ENCODE results near the gene TMEM170A. TPM values are rescaled to one million over a fixed set of nuclear protein-coding genes. Genes with fewer than 3 reads are reported as not detected.
"Not testable (repeated sequence)": the region's sequence is repeated elsewhere in the genome, so short reads cannot be mapped to it uniquely, and the experiment has no call there.

Gene TMEM170A, protein sequence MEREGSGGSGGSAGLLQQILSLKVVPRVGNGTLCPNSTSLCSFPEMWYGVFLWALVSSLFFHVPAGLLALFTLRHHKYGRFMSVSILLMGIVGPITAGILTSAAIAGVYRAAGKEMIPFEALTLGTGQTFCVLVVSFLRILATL
- 51.5 TPM for polyA plus RNA-seq

DNA sequence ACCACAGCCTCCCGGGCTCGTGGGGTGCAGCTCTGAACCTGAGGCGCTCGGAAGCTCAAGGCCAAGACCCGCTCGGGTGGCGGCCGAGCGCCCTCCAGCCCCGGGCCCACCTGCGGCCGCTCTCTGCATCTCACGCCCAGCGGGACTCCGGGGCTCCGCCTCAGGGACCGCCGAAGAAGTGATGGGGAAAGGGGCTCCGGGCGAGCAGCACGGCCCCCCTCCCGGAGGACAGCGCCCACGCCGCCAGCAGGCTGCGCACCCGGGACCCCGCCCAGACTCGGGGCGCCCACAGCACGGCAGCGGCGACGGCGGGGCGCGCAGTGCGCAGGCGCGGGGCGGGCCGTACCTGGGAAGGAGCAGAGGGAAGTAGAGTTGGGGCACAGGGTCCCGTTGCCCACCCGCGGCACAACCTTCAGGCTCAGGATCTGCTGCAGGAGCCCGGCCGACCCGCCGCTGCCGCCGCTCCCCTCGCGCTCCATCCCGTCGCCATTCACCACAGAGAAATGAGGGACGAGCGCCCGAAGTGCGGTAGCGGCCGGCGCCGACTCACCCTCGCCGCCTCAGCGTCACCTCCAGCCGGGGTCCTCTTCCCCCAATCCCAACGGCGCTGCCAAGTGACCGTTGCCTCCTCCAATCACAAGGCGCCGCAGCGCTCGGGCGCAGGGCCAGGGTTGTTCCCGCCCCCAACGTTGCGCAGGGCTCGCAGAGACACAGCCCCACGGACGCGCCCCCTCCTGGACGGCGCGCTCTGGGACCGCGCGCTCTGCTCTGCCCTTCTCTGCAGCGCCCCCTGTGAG, at the start of gene TMEM170A:
Gene TMEM170A (minus strand): TSS at position 568 of the 797 bp plus-strand sequence. CDS start 89 bp downstream, at position 479.
- Mint-ChIP-seq H3K36me3 (no peaks in the 10 kb centered on the region), H3K4me1 (peaks cover 14 to 34% (median 25%) of the 10 kb centered on the region in 3 donors), H3K27ac (peak within 1 kb of the TSS; percentile 88 to 97 (median 96)), H3K9me3 (no peaks in the 10 kb centered on the region), H3K4me3 (peak within 1 kb of the TSS; percentile 89 to 96 (median 94)), H3K27me3 (no peaks in the 10 kb centered on the region)

DNA sequence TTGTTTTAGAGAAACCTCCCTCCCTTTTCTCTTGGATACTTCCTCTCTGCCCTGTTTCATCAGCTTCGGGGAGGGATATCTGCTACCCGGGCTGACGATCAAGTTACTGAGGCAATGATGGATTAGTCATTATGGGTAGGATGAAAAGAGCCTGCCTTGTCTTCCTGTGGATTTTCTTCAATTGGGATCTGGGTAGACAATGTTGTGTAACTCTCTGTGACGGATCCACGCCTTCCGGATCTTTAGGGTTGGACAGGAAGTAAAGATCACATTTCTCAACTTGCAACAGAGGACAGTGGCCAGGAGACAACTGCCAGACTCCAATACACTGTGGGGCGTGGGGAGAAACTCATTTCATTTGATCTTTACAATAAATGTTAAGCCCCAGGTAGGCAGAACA, 42.1 kb upstream of the TMEM170A start:
- no peak overlapping the region for H3K27ac Mint-ChIP-seq
- peaks cover 0 to 2% (median 0%) of the 10 kb centered on the region in 3 donors for H3K9me3 Mint-ChIP-seq
- no peaks in the 10 kb centered on the region for H3K4me1 Mint-ChIP-seq
- peaks cover 6% of the 10 kb centered on the region for H3K27me3 Mint-ChIP-seq
- H3K36me3 Mint-ChIP-seq, result no peaks in the 10 kb centered on the region
- H3K4me3 Mint-ChIP-seq, result no peak overlapping the region

- Mint-ChIP-seq H3K4me3 (no peak overlapping the region), H3K27me3 (peaks cover 7% of the 10 kb centered on the region), H3K27ac (no peak overlapping the region), H3K4me1 (no peaks in the 10 kb centered on the region), H3K36me3 (no peaks in the 10 kb centered on the region), H3K9me3 (peaks cover 0 to 2% (median 0%) of the 10 kb centered on the region in 3 donors)
Measured at GRCh38 chr16:75506107-75506506, 41.6 kb upstream of the TMEM170A start.

GRCh38 chr16:75503801-75504200, 39.3 kb upstream of the TMEM170A start:
- Mint-ChIP-seq H3K27ac (no peak overlapping the region), H3K9me3 (peaks cover 0 to 2% (median 0%) of the 10 kb centered on the region in 3 donors), H3K36me3 (no peaks in the 10 kb centered on the region), H3K27me3 (peaks cover 9% of the 10 kb centered on the region), H3K4me3 (no peak overlapping the region), H3K4me1 (no peaks in the 10 kb centered on the region)

DNA sequence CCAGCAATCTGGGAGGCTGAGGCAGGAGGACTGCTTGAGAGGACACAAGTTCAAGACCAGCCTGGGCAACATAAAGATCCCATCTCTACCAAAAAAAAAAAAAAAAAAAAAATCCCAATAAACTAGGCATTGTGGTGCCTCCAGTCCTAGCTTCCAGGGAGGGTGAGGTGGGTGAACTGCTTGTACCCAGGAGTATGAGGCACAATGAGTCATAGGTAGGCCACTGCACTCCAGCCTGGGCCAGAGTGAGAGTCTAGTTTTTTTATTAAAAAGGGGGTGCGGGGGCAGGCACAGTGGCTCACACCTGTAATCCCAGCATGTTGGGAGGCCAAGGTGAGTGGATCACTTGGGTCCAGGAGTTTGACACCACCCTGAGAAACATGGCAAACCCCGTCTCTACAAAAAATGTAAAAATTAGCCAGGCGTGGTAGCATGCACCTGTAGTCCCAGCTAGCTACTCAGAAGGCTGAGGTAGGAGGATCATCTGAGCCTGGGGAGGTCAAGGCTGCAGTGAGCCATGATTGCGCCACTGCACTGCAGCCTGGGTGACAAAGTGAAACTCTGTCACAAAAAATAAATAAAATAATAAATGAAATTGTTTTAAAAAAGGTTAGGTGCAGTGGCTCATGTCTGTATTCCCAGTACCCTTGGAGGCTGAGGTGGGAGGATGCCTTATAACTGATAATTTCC, 38.6 kb upstream of the TMEM170A start:
- no peaks in the 10 kb centered on the region for H3K36me3 Mint-ChIP-seq
- H3K27me3 Mint-ChIP-seq, result peaks cover 6% of the 10 kb centered on the region
- no peak overlapping the region for H3K27ac Mint-ChIP-seq

DNA sequence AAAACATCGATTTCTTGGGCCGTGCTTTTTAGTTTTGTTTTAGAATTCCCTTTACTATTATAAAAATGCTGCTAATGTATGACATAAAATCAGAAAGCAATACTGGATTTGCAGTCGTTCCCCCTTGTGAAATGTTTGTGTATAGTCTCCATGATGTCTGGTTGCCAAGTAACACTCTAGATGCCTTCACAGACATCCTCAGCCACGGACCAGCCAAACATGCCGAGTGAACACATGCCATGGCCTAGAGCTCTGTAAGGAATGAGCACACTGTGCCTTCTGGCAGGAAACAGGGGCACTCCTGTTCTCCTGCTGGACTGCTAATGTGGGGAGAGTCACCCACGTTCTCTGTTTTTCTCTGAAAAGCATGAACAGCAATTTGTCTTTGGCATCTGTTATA, 37.3 kb upstream of the TMEM170A start:
- not testable (repeated sequence) for H3K9me3 Mint-ChIP-seq, H3K4me1 Mint-ChIP-seq, H3K4me3 Mint-ChIP-seq, H3K27ac Mint-ChIP-seq, H3K36me3 Mint-ChIP-seq
- peaks cover 12% of the 10 kb centered on the region for H3K27me3 Mint-ChIP-seq

More for the DNA sequence above, 38.6 kb upstream of the TMEM170A start:
- Mint-ChIP-seq H3K9me3 (peaks cover 0 to 2% (median 0%) of the 10 kb centered on the region in 3 donors), H3K4me3 (no peak overlapping the region), H3K4me1 (no peaks in the 10 kb centered on the region)

- Mint-ChIP-seq H3K9me3 (peaks cover 0 to 2% (median 0%) of the 10 kb centered on the region in 3 donors), H3K36me3 (no peaks in the 10 kb centered on the region), H3K27me3 (peaks cover 14% of the 10 kb centered on the region), H3K4me3 (no peak overlapping the region), H3K4me1 (no peaks in the 10 kb centered on the region), H3K27ac (no peak overlapping the region)
Measured at GRCh38 chr16:75501359-75501758, 36.9 kb upstream of the TMEM170A start.

GRCh38 chr16:75498605-75499322, 34.3 kb upstream of the TMEM170A start:
- H3K36me3 Mint-ChIP-seq, H3K4me1 Mint-ChIP-seq, H3K9me3 Mint-ChIP-seq, H3K4me3 Mint-ChIP-seq, H3K27ac Mint-ChIP-seq: not testable (repeated sequence)
- H3K27me3 Mint-ChIP-seq, result peaks cover 23% of the 10 kb centered on the region

- Mint-ChIP-seq H3K4me1 (peaks cover 2 to 9% (median 8%) of the 10 kb centered on the region in 3 donors), H3K27ac (no peak overlapping the region), H3K27me3 (peaks cover 25% of the 10 kb centered on the region), H3K9me3 (peaks cover 0 to under 1% (median 0%) of the 10 kb centered on the region in 3 donors), H3K4me3 (no peak overlapping the region), H3K36me3 (no peaks in the 10 kb centered on the region)
Measured at GRCh38 chr16:75497558-75497957, 33.1 kb upstream of the TMEM170A start.

- Mint-ChIP-seq H3K4me3 (peak within 1 kb of the TSS; percentile 56 to 87 (median 74)), H3K9me3 (no peaks in the 10 kb centered on the region), H3K27ac (no peak within 1 kb of the TSS), H3K36me3 (no peaks in the 10 kb centered on the region), H3K27me3 (peaks cover 19% of the 10 kb centered on the region), H3K4me1 (peaks cover 4 to 11% (median 11%) of the 10 kb centered on the region in 3 donors)
Measured at GRCh38 chr16:75495076-75495674, 30.7 kb upstream of the TMEM170A start, which contains the start of gene CHST6. CHST6 (minus strand) TSS chr16:75495441; CDS start chr16:75479828, 15,613 bp downstream.

DNA sequence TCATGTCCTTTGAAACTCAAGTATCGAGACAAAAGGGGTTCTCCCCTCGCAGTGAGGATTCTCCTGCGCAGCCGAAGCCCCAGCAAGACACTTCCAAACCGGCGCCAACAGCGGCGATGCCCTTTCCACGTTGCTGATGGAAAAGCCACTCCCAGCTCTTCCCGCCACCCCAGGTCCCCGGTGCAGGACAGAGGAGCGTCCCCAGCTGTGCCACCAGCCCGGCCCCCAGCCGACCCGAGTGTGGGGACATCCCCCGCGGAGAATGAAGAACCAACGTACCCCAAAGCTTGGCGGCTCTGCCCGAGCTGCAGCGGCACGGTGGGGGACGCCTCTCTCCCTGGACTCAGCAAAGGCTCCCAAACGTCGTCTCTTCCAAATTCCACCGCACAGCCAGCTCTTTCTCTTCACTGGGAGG, 30.2 kb upstream of the TMEM170A start:
- H3K4me3 Mint-ChIP-seq, result peak overlapping the region; percentile 56 to 87 (median 74)
- no peaks in the 10 kb centered on the region for H3K9me3 Mint-ChIP-seq
- H3K36me3 Mint-ChIP-seq, result no peaks in the 10 kb centered on the region
- H3K4me1 Mint-ChIP-seq, result peaks cover 5 to 12% (median 11%) of the 10 kb centered on the region in 3 donors
- H3K27me3 Mint-ChIP-seq, result peaks cover 19% of the 10 kb centered on the region
- no peak overlapping the region for H3K27ac Mint-ChIP-seq

GRCh38 chr16:75494184-75494583, 29.7 kb upstream of the TMEM170A start:
- Mint-ChIP-seq H3K36me3 (no peaks in the 10 kb centered on the region), H3K9me3 (no peaks in the 10 kb centered on the region), H3K27ac (no peak overlapping the region), H3K27me3 (peaks cover 19% of the 10 kb centered on the region), H3K4me3 (peak overlapping the region in 3 of 4 donors; percentile 56 to 87 (median 85)), H3K4me1 (peaks cover 5 to 12% (median 11%) of the 10 kb centered on the region in 3 donors)

GRCh38 chr16:75491876-75492275, 27.4 kb upstream of the TMEM170A start:
- H3K36me3 Mint-ChIP-seq, result no peaks in the 10 kb centered on the region
- no peak overlapping the region for H3K4me3 Mint-ChIP-seq
- H3K9me3 Mint-ChIP-seq, result no peaks in the 10 kb centered on the region
- peaks cover 13% of the 10 kb centered on the region for H3K27me3 Mint-ChIP-seq
- no peak overlapping the region for H3K27ac Mint-ChIP-seq
- H3K4me1 Mint-ChIP-seq, result peaks cover 10 to 19% (median 13%) of the 10 kb centered on the region in 3 donors

GRCh38 chr16:75488322-75488721, 23.8 kb upstream of the TMEM170A start:
- no peaks in the 10 kb centered on the region for H3K27me3 Mint-ChIP-seq
- H3K36me3 Mint-ChIP-seq, result no peaks in the 10 kb centered on the region
- no peaks in the 10 kb centered on the region for H3K9me3 Mint-ChIP-seq
- H3K27ac Mint-ChIP-seq, result peak overlapping the region in 1 of 3 donors; percentile 73
- H3K4me1 Mint-ChIP-seq, result peaks cover 8 to 31% (median 27%) of the 10 kb centered on the region in 3 donors
- H3K4me3 Mint-ChIP-seq, result peak overlapping the region in 2 of 4 donors; percentile 7 to 21
